ENCODE data around the gene AGRN.

DNA sequence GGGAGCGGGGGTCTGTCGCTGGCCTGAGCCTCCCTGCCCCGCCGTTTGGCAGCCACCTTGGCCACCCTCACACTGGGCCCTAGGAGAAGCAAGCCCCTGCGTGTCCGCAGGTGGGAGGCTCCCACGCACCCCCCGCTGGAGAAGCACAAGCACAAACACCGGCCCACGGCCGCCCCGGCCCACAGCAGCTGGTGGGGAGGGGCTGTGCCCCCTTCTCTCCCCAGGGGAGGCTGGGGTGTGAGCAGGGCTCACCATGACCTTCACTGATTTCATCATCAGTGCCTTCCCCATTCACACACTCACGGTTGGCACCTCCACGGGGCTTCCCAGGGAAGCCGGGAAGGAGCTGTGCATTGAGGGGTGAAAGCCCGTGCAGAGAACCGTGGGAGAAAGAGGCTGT is 7.9 kb downstream of the AGRN start:
- TF ChIP-seq, protein P1, sequence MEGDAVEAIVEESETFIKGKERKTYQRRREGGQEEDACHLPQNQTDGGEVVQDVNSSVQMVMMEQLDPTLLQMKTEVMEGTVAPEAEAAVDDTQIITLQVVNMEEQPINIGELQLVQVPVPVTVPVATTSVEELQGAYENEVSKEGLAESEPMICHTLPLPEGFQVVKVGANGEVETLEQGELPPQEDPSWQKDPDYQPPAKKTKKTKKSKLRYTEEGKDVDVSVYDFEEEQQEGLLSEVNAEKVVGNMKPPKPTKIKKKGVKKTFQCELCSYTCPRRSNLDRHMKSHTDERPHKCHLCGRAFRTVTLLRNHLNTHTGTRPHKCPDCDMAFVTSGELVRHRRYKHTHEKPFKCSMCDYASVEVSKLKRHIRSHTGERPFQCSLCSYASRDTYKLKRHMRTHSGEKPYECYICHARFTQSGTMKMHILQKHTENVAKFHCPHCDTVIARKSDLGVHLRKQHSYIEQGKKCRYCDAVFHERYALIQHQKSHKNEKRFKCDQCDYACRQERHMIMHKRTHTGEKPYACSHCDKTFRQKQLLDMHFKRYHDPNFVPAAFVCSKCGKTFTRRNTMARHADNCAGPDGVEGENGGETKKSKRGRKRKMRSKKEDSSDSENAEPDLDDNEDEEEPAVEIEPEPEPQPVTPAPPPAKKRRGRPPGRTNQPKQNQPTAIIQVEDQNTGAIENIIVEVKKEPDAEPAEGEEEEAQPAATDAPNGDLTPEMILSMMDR (conservative IDR thresholded peaks at IDR 0.05 in 1 of 2, IDR thresholded peaks at IDR 0.05 in 1 of 2; ENCODE audit: extremely low read depth in 1 of 2, insufficient read depth in 1 of 2, low read depth in 1 of 2, low read length in 2 of 2), result no peak
- no peak for TF ChIP-seq EZH2 (IDR thresholded peaks at IDR 0.05; ENCODE audit: borderline replicate concordance, low read length)

Measured in mammary epithelial cell (primary cell).